DND-41 (cell line): Measurements from ENCODE around the gene CBX7.

Source experiments
- ATAC-seq: fragments of 200-7000 bp; cut with Tn5 transposase; 3 replicates; pipeline ENCODE4 v1.9.1; 2021; ENCODE audit warnings: low read depth; ENCODE audit not compliant: insufficient read depth
- DNase-seq: peaks from one replicate; pipeline ENCODE4 v3.0.0-alpha.2; 2020
- H2AFZ ChIP-seq: 2 replicates; pipeline ENCODE4 v1.6.0; 2012; ENCODE audit warnings: low read depth, low read length
- H3K27ac ChIP-seq: 2 replicates; pipeline ENCODE4 v1.5.1; 2012; ENCODE audit warnings: low read length, inconsistent platforms
- H3K27me3 ChIP-seq: fragments of 200-600 bp; sonication (generic); 2 replicates; pipeline ENCODE4 v1.6.0; 2012; ENCODE audit warnings: low read length, mild to moderate bottlenecking, inconsistent platforms; ENCODE audit not compliant: insufficient read depth, poor library complexity
- H3K36me3 ChIP-seq: 2 replicates; pipeline ENCODE4 v1.5.1; 2012; ENCODE audit warnings: low read length, inconsistent platforms; ENCODE audit not compliant: insufficient read depth
- H3K4me1 ChIP-seq: 2 replicates; pipeline ENCODE4 v1.5.1; 2012; ENCODE audit warnings: mild to moderate bottlenecking, low read length; ENCODE audit not compliant: insufficient read depth
- H3K4me2 ChIP-seq: 2 replicates; pipeline ENCODE4 v1.6.0; 2012; ENCODE audit warnings: mild to moderate bottlenecking, moderate library complexity, low read length, inconsistent platforms; ENCODE audit not compliant: insufficient read depth
- H3K4me3 ChIP-seq, 2 experiments: fragments of 200-600 bp in 1 of 2; shearing (Covaris generic) in 1 of 2; 2 replicates each; pipeline ENCODE4 v1.5.1; 2012 to 2016; ENCODE audit warnings: inconsistent platforms in 2 of 2, low read length in 2 of 2, mild to moderate bottlenecking in 2 of 2, low read depth in 1 of 2, moderate library complexity in 1 of 2
- H3K79me2 ChIP-seq: 2 replicates; pipeline ENCODE4 v1.6.0; 2012; ENCODE audit warnings: low read length, inconsistent platforms; ENCODE audit not compliant: insufficient read depth
- H3K9ac ChIP-seq: 2 replicates; pipeline ENCODE4 v1.6.0; 2012; ENCODE audit warnings: low read depth, mild to moderate bottlenecking, inconsistent platforms, low read length, moderate library complexity
- H3K9me3 ChIP-seq: 2 replicates; pipeline ENCODE4 v1.5.1; 2012; ENCODE audit warnings: low read length, moderate library complexity, mild to moderate bottlenecking, inconsistent platforms; ENCODE audit not compliant: insufficient read depth, severe bottlenecking
- H4K20me1 ChIP-seq: 2 replicates; pipeline ENCODE4 v1.6.0; 2012; ENCODE audit warnings: low read length; ENCODE audit not compliant: insufficient read depth
- CTCF ChIP-seq: IDR thresholded peaks from 2 replicates; pipeline ENCODE4 v1.5.1; 2012; ENCODE audit warnings: borderline replicate concordance, low read length, moderate library complexity, mild to moderate bottlenecking; ENCODE audit not compliant: poor library complexity, severe bottlenecking; ENCODE audit errors: extremely low read depth
- EZH2 ChIP-seq: IDR thresholded peaks from 3 replicates; pipeline ENCODE4 v1.6.1; 2012; ENCODE audit warnings: borderline replicate concordance, low read depth, mild to moderate bottlenecking, moderate library complexity, low read length, inconsistent platforms; ENCODE audit not compliant: severe bottlenecking

The CBX7 gene

GRCh38 chr22:39188809-39189208 lies 36.3 kb upstream of the CBX7 start:
- no peak for TF ChIP-seq EZH2
- TF ChIP-seq CTCF = no peak
- no peak overlapping the region for H3K4me3 ChIP-seq
- H3K79me2 ChIP-seq = no peaks in the 10 kb centered on the region
- no peak for DNase-seq
- no peaks in the 10 kb centered on the region for H3K36me3 ChIP-seq
- no peaks in the 10 kb centered on the region for H3K27me3 ChIP-seq
- H3K27ac ChIP-seq = no peak overlapping the region
- H2AFZ ChIP-seq = no peak overlapping the region
- H3K4me1 ChIP-seq = no peaks in the 10 kb centered on the region
- no peaks in the 10 kb centered on the region for H3K9me3 ChIP-seq
- no peaks in the 10 kb centered on the region for H4K20me1 ChIP-seq
- no peak for ATAC-seq
- no peak overlapping the region for H3K9ac ChIP-seq
- H3K4me2 ChIP-seq = no peak overlapping the region

- no peaks in the 10 kb centered on the region for H3K36me3 ChIP-seq
- H3K4me3 ChIP-seq = no peak overlapping the region
- DNase-seq (no peak), ATAC-seq (no peak)
- no peak overlapping the region for H2AFZ ChIP-seq
- H3K9me3 ChIP-seq = no peaks in the 10 kb centered on the region
- no peak overlapping the region for H3K9ac ChIP-seq
- H3K4me2 ChIP-seq = no peak overlapping the region
- no peaks in the 10 kb centered on the region for H3K79me2 ChIP-seq
- no peak overlapping the region for H3K27ac ChIP-seq
- no peaks in the 10 kb centered on the region for H3K4me1 ChIP-seq
- H3K27me3 ChIP-seq = no peaks in the 10 kb centered on the region
- H4K20me1 ChIP-seq = no peaks in the 10 kb centered on the region
- TF ChIP-seq CTCF (no peak), EZH2 (no peak)
Observed at GRCh38 chr22:39185601-39186012, 33.1 kb upstream of the CBX7 start.

GRCh38 chr22:39184586-39185577 lies 32.4 kb upstream of the CBX7 start:
- no peaks in the 10 kb centered on the region for H3K36me3 ChIP-seq
- H4K20me1 ChIP-seq = no peaks in the 10 kb centered on the region
- no peak for DNase-seq
- no peaks in the 10 kb centered on the region for H3K9me3 ChIP-seq
- H3K4me3 ChIP-seq = no peak overlapping the region
- H2AFZ ChIP-seq = no peak overlapping the region
- no peak overlapping the region for H3K9ac ChIP-seq
- H3K27me3 ChIP-seq = no peaks in the 10 kb centered on the region
- no peak overlapping the region for H3K4me2 ChIP-seq
- no peaks in the 10 kb centered on the region for H3K79me2 ChIP-seq
- no peak overlapping the region for H3K27ac ChIP-seq
- no peak for ATAC-seq
- H3K4me1 ChIP-seq = no peaks in the 10 kb centered on the region
- no peak for TF ChIP-seq CTCF
- TF ChIP-seq EZH2 = no peak
